ENCODE results near the gene LMTK3. TPM values are rescaled to one million over a fixed set of nuclear protein-coding genes. Genes with fewer than 3 reads are reported as not detected.

The LMTK3 gene
- total and polyA plus RNA-seq, 9 of the 15 experiments (the other 6 are each of a cell fraction or from before 2014, with no cell fraction given): 0.35 to 12.3 (median 2.0) TPM; not detected in 2

- 0 out of 4 replicates have a peak, but pooled peaks of 1 of the 2 experiments have one; percentile 58 for TF ChIP-seq BCLAF1 (IDR thresholded peaks at IDR 0.05; ENCODE audit: borderline replicate concordance in 1 of 2, control insufficient read depth in 1 of 2, low read depth in 2 of 2, low read length in 1 of 2)
- TF ChIP-seq THRB (CRISPR knock-in tag; conservative IDR thresholded peaks at IDR 0.05): 0 out of 2 replicates have a peak, but pooled peaks have one; percentile 55
- TF ChIP-seq GABPB1 (CRISPR knock-in tag; IDR thresholded peaks at IDR 0.05): peak; percentile 91
- TF ChIP-seq VEZF1 (CRISPR knock-in tag; IDR thresholded peaks at IDR 0.05): peak; percentile 94
- peak; percentile 46; the same call in 1 of the 2 replicates for TF ChIP-seq ZNF263 (CRISPR knock-in tag; IDR thresholded peaks at IDR 0.05; ENCODE audit: borderline replicate concordance)
- TF ChIP-seq FOXP4 (CRISPR knock-in tag; IDR thresholded peaks at IDR 0.05; ENCODE audit: borderline replicate concordance): no peak
- TF ChIP-seq FOXA3 (CRISPR knock-in tag; conservative IDR thresholded peaks at IDR 0.05 in 1 of 2, IDR thresholded peaks at IDR 0.05 in 1 of 2): peak in 1 of 2 experiments; percentile 19; a peak in 1 of 4 replicates
- TF ChIP-seq ZNF583 (CRISPR knock-in tag; IDR thresholded peaks at IDR 0.05): peak; percentile 76
- no peak for TF ChIP-seq TGIF2 (CRISPR knock-in tag; IDR thresholded peaks at IDR 0.05)
- TF ChIP-seq MXI1 (IDR thresholded peaks at IDR 0.05; ENCODE audit: low read depth, low read length): no peak
- TF ChIP-seq SMAD1 (IDR thresholded peaks at IDR 0.05; ENCODE audit: low read depth, low read length, partially characterized antibody): peak; percentile 54
- TF ChIP-seq CBFA2T3 (IDR thresholded peaks at IDR 0.05): no peak
- peak; percentile 94 for TF ChIP-seq TAF1 (IDR thresholded peaks at IDR 0.05; ENCODE audit: control insufficient read depth, extremely low read depth, insufficient read depth, low read length, severe bottlenecking)
- TF ChIP-seq NR2F6 (CRISPR knock-in tag; IDR thresholded peaks at IDR 0.05): 0 out of 2 replicates have a peak, but pooled peaks have one; percentile 25
- TF ChIP-seq ZNF785 (CRISPR knock-in tag; IDR thresholded peaks at IDR 0.05): no peak
- TF ChIP-seq CXXC5 (CRISPR knock-in tag; IDR thresholded peaks at IDR 0.05): peak; percentile 74
- no peak for TF ChIP-seq TEAD4 (IDR thresholded peaks at IDR 0.05; ENCODE audit: low read length)
- TF ChIP-seq TEAD4 (CRISPR knock-in tag; IDR thresholded peaks at IDR 0.05; ENCODE audit: borderline replicate concordance): no peak
- peak; percentile 82 for TF ChIP-seq RB1 (IDR thresholded peaks at IDR 0.05; ENCODE audit: low read depth)
- TF ChIP-seq ATF1 (CRISPR knock-in tag; IDR thresholded peaks at IDR 0.05): 0 out of 2 replicates have a peak, but pooled peaks have one; percentile 0
- peak; percentile 83 for TF ChIP-seq ATF1 (tag; IDR thresholded peaks at IDR 0.05)
These were observed 42.2 kb downstream of the LMTK3 start, which contains the start of gene CYTH2 (continued) for GRCh38 chr19:48469289-48469881.
